Ammon's horn (tissue), 1 donor: ENCODE measurements around the gene EPN2.

Source experiments
- DNase-seq: peaks from one replicate; pipeline ENCODE4 v3.0.0-alpha.2; 2016; ENCODE audit warnings: low spot score

EPN2 gene

GRCh38 chr17:19294443-19294842 is 57.3 kb downstream of the EPN2 start:
- DNase-seq, result no peak

DNA sequence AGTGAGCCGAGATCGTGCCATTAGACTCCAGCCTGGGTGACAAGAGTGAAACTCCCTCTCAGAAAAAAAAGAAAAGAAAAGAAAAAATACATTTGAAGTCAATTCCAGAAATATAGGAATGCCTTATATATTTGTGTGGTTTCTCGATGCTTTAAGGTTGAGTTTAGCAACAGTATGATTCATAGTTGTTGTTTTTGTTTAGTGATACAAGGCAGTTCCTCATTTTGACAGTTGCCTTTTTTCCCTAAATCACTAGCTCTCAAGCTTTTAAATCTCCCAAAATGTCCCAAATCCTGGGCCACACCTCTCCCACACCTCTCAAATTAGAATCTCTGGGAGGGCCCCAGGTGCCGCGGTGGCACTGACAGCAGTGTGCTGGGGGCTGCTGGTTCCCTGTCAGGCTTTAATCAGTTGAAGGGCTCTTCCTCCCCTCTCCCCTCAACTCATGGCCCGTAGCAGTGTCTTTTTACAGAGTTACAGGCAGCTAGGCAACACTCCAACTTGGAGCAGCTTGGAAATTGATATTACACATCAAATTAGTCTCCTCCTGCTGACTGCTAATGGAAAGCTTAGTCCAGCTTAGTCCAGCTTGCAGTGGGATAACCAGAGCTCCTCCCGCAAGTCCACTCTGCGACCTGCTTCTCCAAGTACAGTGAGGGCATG is 58.4 kb downstream of the EPN2 start:
- DNase-seq, result peak; percentile 13

GRCh38 chr17:19296786-19297778 is 59.9 kb downstream of the EPN2 start:
- peak; percentile 17 for DNase-seq

GRCh38 chr17:19298569-19299213 is 61.5 kb downstream of the EPN2 start:
- DNase-seq, result no peak

DNA sequence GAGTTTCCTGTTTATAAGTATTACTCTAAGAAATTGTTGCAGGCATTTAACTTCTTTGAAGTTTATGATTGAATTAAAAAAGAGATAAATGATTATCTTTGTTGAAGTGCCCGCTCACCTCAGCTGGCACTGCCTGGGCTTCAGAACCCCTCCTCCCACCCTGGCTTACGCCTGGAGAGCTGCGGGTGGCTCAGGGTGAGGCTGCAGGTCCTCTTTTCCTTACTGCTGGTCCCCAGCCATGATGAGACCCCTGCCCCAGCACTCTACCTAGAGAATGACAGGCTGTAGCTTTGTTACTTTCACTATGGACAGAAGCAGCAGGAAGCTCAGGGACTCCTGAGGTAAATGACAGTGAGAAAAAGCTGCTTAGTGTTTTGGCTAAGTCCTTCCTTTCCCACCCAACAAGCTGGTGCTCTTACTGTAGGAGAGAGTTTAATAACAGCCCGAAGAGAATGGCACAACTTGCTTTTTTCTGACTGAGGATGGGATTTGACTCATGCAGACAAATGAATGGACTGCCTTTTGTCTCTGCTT is 62.1 kb downstream of the EPN2 start:
- no peak for DNase-seq

DNA sequence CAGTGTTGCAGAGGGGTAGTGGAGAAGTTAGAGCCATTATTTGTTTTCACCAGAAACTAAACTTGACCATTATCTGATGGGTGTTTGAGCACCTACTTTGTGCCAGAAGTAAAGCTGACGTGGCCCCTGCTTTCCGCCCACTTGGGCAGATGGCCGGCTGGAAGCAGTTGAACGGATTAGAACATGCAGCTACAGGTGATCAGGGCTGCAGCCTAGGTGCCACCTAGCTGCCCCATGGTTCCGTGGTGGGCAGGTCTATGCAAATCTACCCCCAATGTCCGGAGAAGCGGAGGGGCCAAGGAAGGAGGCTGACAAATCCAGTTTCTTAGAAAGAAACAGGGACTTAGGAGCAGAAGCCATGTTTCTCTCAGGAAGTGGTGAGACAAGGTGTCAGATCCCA is 62.7 kb downstream of the EPN2 start:
- no peak for DNase-seq

DNA sequence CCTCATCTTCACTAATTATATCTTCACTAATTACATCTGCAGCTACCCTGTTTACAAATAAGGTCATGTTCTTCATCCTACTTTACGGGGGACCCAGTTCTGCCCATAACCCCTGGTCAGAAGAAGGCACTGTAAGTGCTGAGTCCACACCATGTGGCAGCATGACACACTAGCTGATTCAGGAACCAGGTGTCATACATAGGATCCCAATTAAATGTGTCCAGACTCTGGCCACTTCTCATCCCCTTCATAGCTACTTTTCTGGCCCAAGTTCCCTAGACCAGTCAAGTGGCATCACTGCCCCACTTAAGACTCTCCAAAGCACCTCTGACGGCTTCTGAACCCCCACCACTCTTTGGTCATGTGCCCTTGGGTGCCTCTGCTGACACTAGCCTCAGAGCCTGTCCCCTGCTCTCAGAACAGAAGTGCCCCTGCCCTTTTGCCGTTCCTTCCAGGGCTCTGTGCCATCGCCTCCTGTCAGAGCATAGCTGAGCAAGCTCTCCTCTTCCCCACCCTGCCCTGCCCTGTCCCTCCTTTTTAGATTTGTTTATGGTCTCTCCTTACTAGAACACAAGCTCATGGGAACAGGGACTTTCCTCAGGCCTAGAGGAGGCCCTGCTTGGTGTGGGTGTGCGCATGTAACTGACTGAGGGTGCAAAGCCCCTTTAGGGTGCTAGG is 64.2 kb downstream of the EPN2 start:
- no peak for DNase-seq

DNA sequence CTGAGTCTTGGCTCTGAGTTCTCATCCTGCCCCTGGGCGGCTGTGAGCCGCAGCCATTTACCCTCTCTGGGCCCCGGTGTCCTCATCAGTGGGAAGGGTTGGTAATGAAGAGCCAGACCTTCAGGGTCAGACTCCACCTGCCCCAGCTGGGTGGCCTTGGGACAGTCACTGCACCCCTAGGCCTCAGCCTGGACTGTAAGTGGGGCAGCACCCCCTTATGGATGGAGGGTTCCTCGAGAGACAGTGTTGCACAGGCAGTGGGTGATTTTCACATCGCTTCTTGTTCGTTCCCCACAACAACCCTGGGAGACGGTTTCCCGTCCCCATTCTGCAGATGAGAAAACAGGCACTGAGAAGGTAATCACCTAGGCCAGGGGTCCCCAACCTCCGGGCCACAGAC is 64.8 kb downstream of the EPN2 start:
- DNase-seq, result no peak

DNA sequence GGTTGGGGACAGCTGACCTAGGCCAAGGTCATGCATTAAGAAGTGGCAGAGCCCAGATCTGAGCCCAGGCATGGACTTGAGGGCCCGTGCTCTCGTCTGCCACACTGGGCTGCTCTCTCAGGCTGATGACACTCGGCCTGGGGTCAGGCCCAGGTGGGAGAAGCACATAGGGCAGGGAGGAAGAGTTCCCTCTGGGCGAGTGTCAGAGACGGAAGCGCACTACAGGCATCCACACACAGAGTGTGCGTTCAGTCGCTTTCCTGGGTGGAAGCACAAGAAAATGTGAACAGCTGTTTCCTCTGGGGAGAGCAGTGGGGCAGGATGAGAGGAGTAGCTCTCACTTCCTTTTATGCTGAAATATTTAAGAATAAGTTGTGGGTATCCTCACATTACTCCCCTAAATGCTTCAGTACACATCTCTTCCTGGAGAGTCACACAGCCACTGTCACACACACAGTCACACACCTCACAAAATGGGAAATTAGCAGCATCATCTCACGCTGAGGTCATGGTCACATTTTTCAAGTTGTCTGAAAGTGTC is 65.7 kb downstream of the EPN2 start:
- no peak for DNase-seq

GRCh38 chr17:19303367-19303776 is 66.2 kb downstream of the EPN2 start:
- no peak for DNase-seq

GRCh38 chr17:19304209-19304608 is 67.0 kb downstream of the EPN2 start:
- peak; percentile 86 for DNase-seq

- no peak for DNase-seq
Observed at GRCh38 chr17:19304751-19305150, 67.6 kb downstream of the EPN2 start.

- no peak for DNase-seq
Observed at GRCh38 chr17:19305256-19305655, 68.1 kb downstream of the EPN2 start.

GRCh38 chr17:19305761-19306159 is 68.6 kb downstream of the EPN2 start:
- DNase-seq, result no peak

DNA sequence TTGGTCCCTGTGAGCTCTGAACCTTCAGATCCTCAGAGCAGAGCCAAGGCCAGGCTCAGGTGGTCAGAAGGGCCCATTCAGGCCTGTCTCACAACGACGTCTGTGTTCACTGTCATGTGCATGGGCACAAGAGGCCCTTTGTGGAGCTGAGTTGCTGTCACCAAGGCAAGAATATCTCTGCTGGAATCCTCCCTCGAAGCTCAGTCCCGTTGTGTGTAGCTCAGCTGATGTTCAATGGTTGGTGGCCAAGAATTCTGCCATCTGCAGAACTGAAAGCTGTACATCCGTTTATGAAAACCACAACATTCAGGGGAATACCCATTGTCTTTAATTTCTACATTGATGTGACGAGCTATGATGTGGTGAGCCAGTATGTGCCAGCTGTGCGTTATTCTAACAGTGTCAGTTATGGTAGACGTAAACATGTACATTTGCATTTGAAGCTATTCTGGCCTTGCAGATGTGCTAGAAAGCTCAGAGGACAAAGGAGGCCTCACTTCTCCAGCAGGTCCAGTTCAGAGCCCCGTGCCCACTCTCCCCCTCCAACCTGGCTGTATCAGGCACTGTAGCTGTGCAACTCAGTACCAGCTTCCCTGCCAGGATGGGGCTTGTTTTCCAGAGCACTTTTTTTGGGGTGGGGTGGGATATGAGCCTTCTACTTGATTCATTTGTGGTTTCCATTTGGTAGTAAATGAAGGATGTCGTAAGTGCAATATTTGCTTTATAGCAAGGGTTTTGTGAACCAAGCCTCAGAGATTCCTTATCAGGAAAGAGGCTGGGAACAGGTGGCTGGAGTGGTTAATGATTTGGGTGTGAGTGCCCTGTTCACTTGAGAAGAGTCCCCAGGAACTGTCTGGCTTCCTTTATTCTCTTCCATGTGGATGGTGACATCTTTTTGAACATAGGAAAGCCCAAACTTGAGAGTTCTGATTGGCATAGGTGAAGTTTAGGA is 69.3 kb downstream of the EPN2 start:
- DNase-seq, result peak; percentile 97

DNA sequence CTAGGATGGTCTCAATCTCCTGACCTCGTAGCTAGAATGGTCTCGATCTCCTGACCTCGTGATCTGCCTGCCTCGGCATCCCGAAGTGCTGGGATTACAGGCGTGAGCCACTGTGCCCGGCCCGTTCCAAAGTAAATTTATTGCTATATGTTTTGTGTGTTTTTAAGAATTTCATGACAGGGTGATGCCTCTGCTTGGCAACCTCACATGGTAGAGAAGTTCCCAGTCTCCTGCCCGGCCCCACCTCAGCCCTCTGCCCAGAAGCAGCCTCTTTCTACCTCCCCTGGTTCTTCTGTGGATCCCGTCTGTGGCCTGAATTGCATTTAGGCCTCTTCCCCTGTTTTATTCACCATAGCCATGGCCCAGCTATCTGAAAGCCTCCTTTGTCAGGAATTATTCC is 70.4 kb downstream of the EPN2 start:
- no peak for DNase-seq

- no peak for DNase-seq
Observed at GRCh38 chr17:19308398-19308797, 71.2 kb downstream of the EPN2 start.

DNA sequence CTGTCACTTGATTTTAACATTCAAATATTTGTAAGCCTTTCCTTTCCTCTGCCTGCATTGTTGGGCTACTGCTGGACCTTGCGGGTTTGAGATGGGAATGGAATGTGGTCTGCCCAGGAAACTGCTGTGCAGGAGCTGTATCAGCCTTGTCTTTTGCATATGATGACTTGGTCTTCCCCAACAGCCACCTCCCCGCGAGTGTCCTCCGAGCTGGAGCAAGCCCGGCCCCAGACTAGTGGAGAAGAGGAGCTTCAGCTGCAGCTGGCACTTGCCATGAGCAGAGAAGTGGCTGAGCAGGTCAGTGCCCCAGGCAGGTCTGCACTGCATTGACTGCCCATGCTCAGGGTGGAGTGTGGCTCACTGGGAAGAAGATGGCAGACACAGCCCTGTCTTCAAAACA is 72.5 kb downstream of the EPN2 start:
- no peak for DNase-seq

- DNase-seq, result no peak
Observed at GRCh38 chr17:19310151-19310550, 73.0 kb downstream of the EPN2 start.

GRCh38 chr17:19311016-19311415 is 73.8 kb downstream of the EPN2 start:
- no peak for DNase-seq
